GM21423 (cell line): ENCODE measurements around the gene VTI1B.
A peak's percentile ranks its signal among the peaks of the same experiment; 100 is the strongest.

ENCODE experiments used
- ATAC-seq: cut with Tn5 transposase; IDR thresholded peaks from one replicate; pipeline ENCODE4 v1.9.1; 2021; ENCODE audit warnings: mild to moderate bottlenecking, moderate library complexity; ENCODE audit not compliant: unreplicated experiment

Gene VTI1B

DNA sequence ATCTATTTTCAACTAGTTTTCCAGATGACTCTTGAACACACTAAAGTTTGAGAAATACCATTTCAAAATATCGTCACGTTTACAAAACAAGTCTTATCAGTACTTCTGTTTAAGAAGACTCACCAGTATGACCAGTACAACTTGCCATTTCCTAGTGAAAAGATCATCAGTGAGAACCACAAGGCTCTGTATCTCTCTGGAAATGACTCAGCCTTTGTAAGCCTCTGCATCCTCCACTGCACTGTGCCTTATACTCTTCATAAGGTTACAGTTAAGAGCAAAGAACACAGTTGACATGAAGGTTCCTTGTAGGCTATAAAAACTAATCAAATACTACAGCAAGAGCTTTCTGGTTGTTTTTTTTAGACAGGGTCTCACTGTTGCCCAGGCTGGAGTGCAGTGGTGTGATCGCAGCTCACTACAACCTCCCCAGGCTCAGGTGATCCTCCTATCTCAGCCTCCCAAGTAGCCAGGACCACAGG lies 5.7 kb upstream of the VTI1B start:
- ATAC-seq = peak; percentile 88

GRCh38 chr14:67679006-67679405 lies 4.6 kb upstream of the VTI1B start:
- no peak for ATAC-seq

DNA sequence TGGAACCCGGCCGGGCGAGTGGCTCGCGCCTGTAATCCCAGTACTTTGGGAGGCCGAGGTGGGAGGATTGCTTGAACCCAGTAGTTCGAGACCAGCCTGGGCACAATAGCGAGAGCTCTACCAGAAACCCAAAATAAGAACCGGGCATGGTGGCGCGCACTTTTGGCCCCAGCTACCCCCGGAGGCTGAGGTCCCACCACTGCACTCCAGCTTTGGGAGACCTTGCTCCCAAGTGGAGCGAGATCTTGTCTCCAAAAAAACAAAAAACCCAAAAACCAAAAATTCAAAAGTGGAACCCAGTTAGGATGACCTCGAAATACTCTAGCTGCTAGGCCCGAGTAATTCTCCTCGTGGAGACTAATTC lies 769 bp upstream of the VTI1B start:
- ATAC-seq = no peak

DNA sequence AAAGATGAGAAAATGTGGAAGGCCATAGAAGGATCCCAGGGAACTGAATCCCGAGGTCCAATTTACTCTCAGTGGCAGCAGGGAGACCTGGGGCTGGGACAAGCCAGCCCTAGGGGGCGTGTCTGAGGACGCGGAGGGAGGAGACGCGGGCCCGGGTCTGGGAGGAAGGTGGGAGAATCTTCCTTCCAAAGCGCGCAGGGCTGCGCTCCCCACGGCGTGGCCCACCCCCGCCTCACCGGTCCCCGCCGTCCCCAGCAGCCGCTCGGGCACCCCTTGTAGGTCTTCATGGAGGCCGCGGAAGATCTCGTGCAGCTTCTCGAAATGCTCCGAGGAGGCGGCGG lies 323 bp downstream of the VTI1B start:
- ATAC-seq = peak; percentile 34

DNA sequence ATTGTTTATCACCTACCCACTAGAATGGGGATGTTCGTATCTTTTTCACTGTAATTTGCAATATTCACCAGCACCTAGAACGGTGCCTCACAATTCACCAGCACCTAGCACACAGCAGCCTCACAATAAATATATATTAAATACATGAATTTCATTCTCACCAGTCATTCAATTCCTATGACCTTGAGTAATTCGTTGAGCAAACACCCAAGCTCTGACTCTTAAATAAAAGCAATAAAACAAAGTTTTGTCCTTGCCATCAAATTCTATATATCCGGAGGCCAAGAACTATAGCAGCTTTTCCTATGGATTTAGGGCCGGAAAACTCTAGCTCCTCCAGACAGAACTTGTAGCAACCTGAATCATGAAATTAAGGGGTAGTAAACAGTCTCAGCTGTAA lies 981 bp downstream of the VTI1B start:
- ATAC-seq = no peak

- ATAC-seq = peak; percentile 55
Observed at GRCh38 chr14:67668559-67668958, 5.9 kb downstream of the VTI1B start.

DNA sequence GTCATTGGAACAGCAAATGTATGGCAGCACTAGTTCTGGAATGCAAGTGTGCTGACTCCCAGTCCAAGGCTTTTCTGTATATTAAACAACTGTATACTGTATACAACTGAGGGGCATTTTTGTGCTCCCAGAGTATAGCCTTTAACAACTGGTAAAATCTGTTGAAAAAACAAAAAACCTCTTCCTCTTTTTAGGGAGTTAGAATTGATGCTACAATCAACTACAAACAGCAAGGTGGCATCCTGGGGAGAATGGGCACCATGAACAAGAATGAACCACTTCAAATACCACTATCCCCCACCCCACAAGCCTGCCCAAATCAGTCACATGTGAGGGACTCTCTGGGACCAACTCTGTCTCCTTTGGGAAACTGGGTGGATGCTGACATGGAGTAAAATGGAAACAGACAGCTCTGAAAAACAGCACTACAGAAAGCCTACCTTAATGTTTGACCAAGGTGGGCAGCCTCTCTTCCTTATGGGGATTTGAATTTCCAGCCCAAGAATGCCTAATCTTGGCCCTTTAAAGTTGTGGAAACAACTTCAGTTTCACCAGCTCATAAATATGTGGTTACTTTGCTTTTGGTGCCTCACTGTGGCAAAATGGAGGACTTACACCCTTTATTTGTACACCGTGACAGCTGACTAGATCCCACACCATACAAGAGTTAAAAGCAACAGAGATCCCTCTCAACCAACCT lies 7.5 kb downstream of the VTI1B start:
- peak; percentile 48 for ATAC-seq

DNA sequence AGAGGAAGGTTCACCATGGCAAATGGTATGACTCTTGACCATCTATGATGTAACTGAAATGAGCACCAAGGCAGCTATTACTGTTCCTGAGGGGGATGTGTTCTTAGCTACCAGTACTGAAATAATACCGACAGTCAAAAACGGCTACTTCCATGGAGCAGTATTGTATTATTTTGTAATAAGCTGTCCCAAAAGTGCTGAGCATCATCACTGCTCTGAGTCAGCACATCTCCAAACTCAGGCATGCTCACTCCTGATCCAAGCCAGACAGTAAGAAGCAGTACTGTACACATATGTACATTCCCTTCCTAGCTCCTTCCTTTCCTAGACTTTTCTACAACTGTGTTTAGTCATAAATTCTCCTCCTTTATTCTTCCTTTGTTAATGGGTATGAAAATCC lies 8.6 kb downstream of the VTI1B start:
- ATAC-seq = no peak

- ATAC-seq = no peak
Observed at GRCh38 chr14:67663633-67664032, 10.8 kb downstream of the VTI1B start.

DNA sequence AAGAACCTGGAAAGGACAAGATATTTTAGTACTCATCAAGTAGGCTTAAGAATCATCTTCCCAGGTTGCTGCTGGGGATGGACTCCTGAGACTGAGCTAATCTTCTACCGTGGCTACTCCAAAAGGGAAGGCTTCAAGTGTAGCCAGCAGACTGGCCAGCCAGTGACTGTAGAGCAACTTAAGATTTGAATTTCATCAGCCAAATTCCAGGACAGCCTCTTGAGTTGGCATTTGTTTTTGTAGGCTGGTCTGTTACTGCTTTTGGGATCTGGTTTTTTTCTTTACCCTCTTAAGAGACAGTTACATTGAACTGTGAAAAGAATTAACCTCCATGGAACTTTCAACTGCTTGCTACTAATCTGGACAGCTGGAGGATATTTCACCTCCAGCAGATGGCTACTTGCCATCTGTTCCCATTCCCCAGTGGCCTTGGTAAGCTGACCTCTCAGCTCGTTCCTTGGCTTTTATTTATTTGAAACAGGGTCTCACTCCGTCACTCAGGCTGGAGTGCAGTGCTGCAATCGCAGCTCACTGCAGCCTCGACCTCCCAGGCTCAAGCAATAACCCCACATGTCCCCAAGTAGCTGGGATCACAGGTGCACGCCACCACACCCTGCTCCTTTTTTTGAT lies 20.7 kb downstream of the VTI1B start:
- ATAC-seq = no peak

- ATAC-seq = no peak
Observed at GRCh38 chr14:67652189-67652588, 22.2 kb downstream of the VTI1B start.

GRCh38 chr14:67650694-67651093 lies 23.7 kb downstream of the VTI1B start:
- no peak for ATAC-seq

- no peak for ATAC-seq
Observed at GRCh38 chr14:67650151-67650550, 24.3 kb downstream of the VTI1B start.

DNA sequence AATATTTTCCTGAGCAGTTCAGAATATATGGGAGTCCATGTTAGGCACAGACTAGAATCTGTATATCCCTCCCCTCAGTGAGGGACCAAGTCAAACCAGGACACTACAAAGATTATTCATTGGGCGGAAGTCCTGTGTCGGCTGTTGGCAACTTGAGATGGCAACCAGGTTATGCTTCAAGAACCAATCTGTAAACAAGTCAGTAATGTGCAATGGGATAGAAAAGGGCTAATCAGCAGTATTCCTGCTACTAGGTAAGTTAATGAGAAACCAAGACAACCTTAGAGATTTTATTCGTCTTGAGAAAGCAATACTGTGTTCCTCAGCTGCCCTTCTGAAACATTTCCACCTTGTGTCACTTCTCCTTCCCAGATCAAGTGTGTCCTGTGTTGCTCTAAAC lies 28.3 kb downstream of the VTI1B start:
- no peak for ATAC-seq

DNA sequence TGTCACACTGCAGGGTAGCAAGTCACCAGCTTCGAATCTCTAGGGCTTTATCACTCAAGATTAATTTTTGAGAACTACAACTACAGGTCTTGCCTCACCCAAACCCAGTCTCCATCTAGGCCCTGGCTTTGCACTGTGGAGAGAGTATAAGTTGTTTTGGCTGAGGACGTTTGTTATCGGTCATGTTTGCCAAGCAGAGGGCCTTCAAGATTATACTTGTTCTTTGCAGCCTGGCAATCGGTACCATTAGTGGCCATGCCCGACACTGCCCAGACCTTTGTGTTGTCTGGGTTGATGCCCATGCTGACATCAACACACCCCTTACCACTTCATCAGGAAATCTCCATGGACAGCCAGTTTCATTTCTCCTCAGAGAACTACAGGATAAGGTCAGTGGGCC lies 29.0 kb downstream of the VTI1B start:
- no peak for ATAC-seq

DNA sequence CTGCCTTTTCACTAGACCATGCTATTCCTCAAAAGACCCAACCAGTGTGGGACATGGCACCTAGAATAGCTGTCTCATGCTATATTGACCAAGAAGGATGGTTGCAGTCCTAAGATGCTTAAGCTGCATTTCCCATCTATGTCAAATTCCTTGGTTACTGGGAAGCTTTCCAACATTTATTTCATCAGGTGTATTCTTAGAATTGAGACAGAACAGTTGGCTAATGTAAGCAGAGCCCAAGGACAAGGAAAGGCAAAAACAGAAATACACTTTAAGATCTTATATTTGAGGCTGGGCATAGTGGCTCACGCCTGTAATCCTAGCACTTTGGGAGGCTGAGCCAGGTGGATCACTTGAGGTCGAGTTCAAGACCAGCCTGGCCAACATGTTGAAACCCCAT lies 30.0 kb downstream of the VTI1B start:
- ATAC-seq = no peak

DNA sequence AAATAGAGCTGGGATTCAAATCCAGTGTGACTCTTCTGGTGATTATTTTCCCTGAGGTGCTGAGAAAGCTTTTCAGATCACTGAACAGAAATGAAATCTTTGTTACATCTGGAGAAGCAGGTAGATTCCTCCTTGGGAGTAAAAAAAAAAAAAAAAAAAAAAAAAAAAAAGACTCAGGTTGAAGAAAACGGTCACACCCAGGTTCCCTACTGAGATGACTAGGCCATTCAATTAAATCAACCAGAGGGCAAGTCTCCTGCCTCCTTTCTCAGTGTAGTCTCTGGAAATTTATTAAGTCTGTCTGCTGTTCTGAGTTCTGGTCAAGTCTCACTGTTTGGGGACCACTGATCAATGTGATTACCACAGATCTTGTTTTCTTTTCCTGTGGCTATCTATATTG lies 30.7 kb downstream of the VTI1B start:
- no peak for ATAC-seq

GRCh38 chr14:67641902-67642749 lies 32.3 kb downstream of the VTI1B start:
- ATAC-seq = no peak

- ATAC-seq = no peak
Observed at GRCh38 chr14:67641480-67641879, 33.0 kb downstream of the VTI1B start.

DNA sequence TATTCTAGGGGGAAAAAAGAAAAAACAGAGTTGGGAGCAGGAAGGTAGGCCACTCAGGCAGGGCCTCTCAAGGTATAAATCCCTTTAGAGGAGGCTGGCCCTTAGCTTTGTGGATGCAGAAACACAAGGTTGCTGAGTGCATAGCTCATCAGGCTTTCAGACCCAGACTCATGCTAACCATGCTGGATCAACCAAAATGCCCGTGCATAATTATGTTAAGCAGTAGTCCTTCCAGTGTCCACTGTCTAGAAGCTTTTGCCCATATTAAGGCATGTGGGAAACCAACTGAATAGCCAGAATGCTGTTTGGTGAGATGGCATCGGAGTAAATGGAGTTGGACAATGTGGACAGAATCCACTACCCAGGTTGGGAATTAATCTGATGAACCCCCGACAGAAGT lies 35.8 kb downstream of the VTI1B start:
- ATAC-seq = no peak

GRCh38 chr14:67636361-67636919 lies 38.0 kb downstream of the VTI1B start:
- no peak for ATAC-seq
